ENCODE results near the gene NLRP3.

NLRP3 gene

GRCh38 chr1:247487057-247487456 lies 71.1 kb downstream of the NLRP3 start:
- no peak overlapping the region for H3K4me3 ChIP-seq (ENCODE audit: low read length)
- no peaks in the 10 kb centered on the region for H3F3A ChIP-seq (ENCODE audit: control insufficient read depth, insufficient read depth)
- H3K4me2 ChIP-seq (ENCODE audit: low read length): no peak overlapping the region
- no peak overlapping the region for H3K27ac ChIP-seq (ENCODE audit: low read depth, low read length)
- no peaks in the 10 kb centered on the region for H3K36me3 ChIP-seq (ENCODE audit: control insufficient read depth, low read length)
- H3K4me1 ChIP-seq (ENCODE audit: control insufficient read depth, low read length): no peaks in the 10 kb centered on the region
- no peaks in the 10 kb centered on the region for H3K9me2 ChIP-seq (replicated peaks; ENCODE audit: control insufficient read depth, low read length)
- no peaks in the 10 kb centered on the region for H3K79me2 ChIP-seq (ENCODE audit: control insufficient read depth, low read length)
- no peaks in the 10 kb centered on the region for H4K20me1 ChIP-seq (ENCODE audit: control insufficient read depth, insufficient read depth, low read depth, low read length)
- TF ChIP-seq CTCF (IDR thresholded peaks at IDR 0.05; ENCODE audit: low read depth, low read length, poor library complexity, severe bottlenecking) (peak; percentile 49), EZH2phosphoT487 (IDR thresholded peaks at IDR 0.05; ENCODE audit: borderline replicate concordance, low read length) (no peak)
- H3K9me3 ChIP-seq (ENCODE audit: control insufficient read depth, insufficient read depth, low read length): no peaks in the 10 kb centered on the region
- peaks cover 10% of the 10 kb centered on the region for H3K27me3 ChIP-seq (ENCODE audit: control insufficient read depth, low read length)

GRCh38 chr1:247491328-247491727 lies 75.4 kb downstream of the NLRP3 start:
- Histone ChIP-seq H3K4me3 (ENCODE audit: low read length) (no peak overlapping the region), H3K4me1 (ENCODE audit: control insufficient read depth, low read length) (no peaks in the 10 kb centered on the region), H3K79me2 (ENCODE audit: control insufficient read depth, low read length) (no peaks in the 10 kb centered on the region), H3K36me3 (ENCODE audit: control insufficient read depth, low read length) (no peaks in the 10 kb centered on the region), H3K9me3 (ENCODE audit: control insufficient read depth, insufficient read depth, low read length) (no peaks in the 10 kb centered on the region), H3K27ac (ENCODE audit: low read depth, low read length) (no peak overlapping the region), H3K4me2 (ENCODE audit: low read length) (no peak overlapping the region), H3K9me2 (replicated peaks; ENCODE audit: control insufficient read depth, low read length) (no peaks in the 10 kb centered on the region), H4K20me1 (ENCODE audit: control insufficient read depth, insufficient read depth, low read depth, low read length) (no peaks in the 10 kb centered on the region), H3K27me3 (ENCODE audit: control insufficient read depth, low read length) (peaks cover 14% of the 10 kb centered on the region), H3F3A (ENCODE audit: control insufficient read depth, insufficient read depth) (no peaks in the 10 kb centered on the region)
- TF ChIP-seq CTCF (IDR thresholded peaks at IDR 0.05; ENCODE audit: low read depth, low read length, poor library complexity, severe bottlenecking) (no peak), EZH2phosphoT487 (IDR thresholded peaks at IDR 0.05; ENCODE audit: borderline replicate concordance, low read length) (no peak)

GRCh38 chr1:247493106-247493505 lies 77.1 kb downstream of the NLRP3 start:
- no peaks in the 10 kb centered on the region for H3K79me2 ChIP-seq (ENCODE audit: control insufficient read depth, low read length)
- H3F3A ChIP-seq (ENCODE audit: control insufficient read depth, insufficient read depth): no peaks in the 10 kb centered on the region
- no peaks in the 10 kb centered on the region for H3K4me1 ChIP-seq (ENCODE audit: control insufficient read depth, low read length)
- H3K27ac ChIP-seq (ENCODE audit: low read depth, low read length): no peak overlapping the region
- no peaks in the 10 kb centered on the region for H3K9me3 ChIP-seq (ENCODE audit: control insufficient read depth, insufficient read depth, low read length)
- peaks cover 9% of the 10 kb centered on the region for H3K27me3 ChIP-seq (ENCODE audit: control insufficient read depth, low read length)
- H3K36me3 ChIP-seq (ENCODE audit: control insufficient read depth, low read length): no peaks in the 10 kb centered on the region
- H3K4me2 ChIP-seq (ENCODE audit: low read length): no peak overlapping the region
- H4K20me1 ChIP-seq (ENCODE audit: control insufficient read depth, insufficient read depth, low read depth, low read length): no peaks in the 10 kb centered on the region
- TF ChIP-seq CTCF (IDR thresholded peaks at IDR 0.05; ENCODE audit: low read depth, low read length, poor library complexity, severe bottlenecking) (no peak), EZH2phosphoT487 (IDR thresholded peaks at IDR 0.05; ENCODE audit: borderline replicate concordance, low read length) (no peak)
- H3K4me3 ChIP-seq (ENCODE audit: low read length): no peak overlapping the region
- no peaks in the 10 kb centered on the region for H3K9me2 ChIP-seq (replicated peaks; ENCODE audit: control insufficient read depth, low read length)

- Histone ChIP-seq H3K4me3 (ENCODE audit: low read length) (no peak overlapping the region), H4K20me1 (ENCODE audit: control insufficient read depth, insufficient read depth, low read depth, low read length) (no peaks in the 10 kb centered on the region), H3K36me3 (ENCODE audit: control insufficient read depth, low read length) (no peaks in the 10 kb centered on the region), H3K27me3 (ENCODE audit: control insufficient read depth, low read length) (peaks cover 3% of the 10 kb centered on the region), H3K79me2 (ENCODE audit: control insufficient read depth, low read length) (no peaks in the 10 kb centered on the region), H3F3A (ENCODE audit: control insufficient read depth, insufficient read depth) (no peaks in the 10 kb centered on the region), H3K27ac (ENCODE audit: low read depth, low read length) (no peak overlapping the region), H3K9me3 (ENCODE audit: control insufficient read depth, insufficient read depth, low read length) (no peaks in the 10 kb centered on the region), H3K4me2 (ENCODE audit: low read length) (no peak overlapping the region), H3K4me1 (ENCODE audit: control insufficient read depth, low read length) (no peaks in the 10 kb centered on the region), H3K9me2 (replicated peaks; ENCODE audit: control insufficient read depth, low read length) (no peaks in the 10 kb centered on the region)
- TF ChIP-seq CTCF (IDR thresholded peaks at IDR 0.05; ENCODE audit: low read depth, low read length, poor library complexity, severe bottlenecking) (no peak), EZH2phosphoT487 (IDR thresholded peaks at IDR 0.05; ENCODE audit: borderline replicate concordance, low read length) (no peak)
These were observed 78.8 kb downstream of the NLRP3 start for GRCh38 chr1:247494767-247495166.
